OCI-LY7 (cell line): ENCODE data around the gene FAM13B. TPM values are rescaled to one million over a fixed set of nuclear protein-coding genes. Genes with fewer than 3 reads are reported as not detected.

ENCODE experiments used
- Bru-seq: library from RNA; stranded (reverse); fragments of 400-500 nt; gene quantifications from one replicate; lab custom pipeline; 2021; lab: Mats Ljungman, UMichigan
- BruChase-seq, 2 experiments: library from RNA; stranded (reverse); fragments of 400-500 nt; gene quantifications; one replicate each; lab custom pipeline; 2021; lab: Mats Ljungman, UMichigan
- BruUV-seq: library from RNA; stranded (reverse); fragments of 400-500 nt; replicated peaks from 2 replicates; lab custom pipeline; 2021; lab: Mats Ljungman, UMichigan
- CTCF ChIA-PET: fragments of 300-600 bp; sonication (Branson Sonifier 250); formaldehyde crosslinking; loops from one replicate; lab custom pipeline; 2022; ENCODE audit warnings: antibody characterized with exemption; ENCODE audit not compliant: unreplicated experiment; lab: Charles Lee
- POLR2A ChIA-PET: fragments of 300-600 bp; sonication (Branson Sonifier 250); formaldehyde crosslinking; loops from one replicate; lab custom pipeline; 2022; ENCODE audit warnings: antibody characterized with exemption; lab: Charles Lee
- DNase-seq: peaks from one replicate; pipeline ENCODE4 v3.0.0-alpha.2; 2015; ENCODE audit warnings: low spot score
- H2AFZ ChIP-seq: fragments of 200-600 bp; sonication (generic), shearing (Covaris generic); 2 replicates; pipeline ENCODE4 v1.6.1; 2014; ENCODE audit warnings: mild to moderate bottlenecking, antibody characterized with exemption, low read length, moderate library complexity
- H3K27ac ChIP-seq: fragments of 200-600 bp; sonication (generic); 2 replicates; pipeline ENCODE4 v1.5.1; 2014; ENCODE audit warnings: mixed run types, low read depth, mild to moderate bottlenecking, moderate library complexity, low read length, inconsistent platforms; ENCODE audit not compliant: poor library complexity, severe bottlenecking
- H3K36me3 ChIP-seq: fragments of 200-600 bp; sonication (generic); 2 replicates; pipeline ENCODE4 v1.6.1; 2014; ENCODE audit warnings: mild to moderate bottlenecking, antibody characterized with exemption, low read length, moderate library complexity, mixed read lengths; ENCODE audit not compliant: insufficient read depth
- H3K4me1 ChIP-seq: fragments of 200-600 bp; sonication (generic); 2 replicates; pipeline ENCODE4 v1.5.1; 2014; ENCODE audit warnings: mild to moderate bottlenecking, low read length; ENCODE audit not compliant: insufficient read depth, poor library complexity, severe bottlenecking
- H3K4me2 ChIP-seq: fragments of 200-600 bp; sonication (generic); 2 replicates; pipeline ENCODE4 v1.6.1; 2014; ENCODE audit warnings: mild to moderate bottlenecking, low read length
- H3K4me3 ChIP-seq: fragments of 200-600 bp; sonication (generic); 2 replicates; pipeline ENCODE4 v1.5.1; 2014; ENCODE audit warnings: mild to moderate bottlenecking, low read depth, low read length; ENCODE audit not compliant: poor library complexity, severe bottlenecking
- H3K79me2 ChIP-seq: fragments of 200-600 bp; sonication (generic); 2 replicates; pipeline ENCODE4 v1.6.1; 2016; ENCODE audit warnings: low read depth, mild to moderate bottlenecking, low read length, moderate library complexity, mixed read lengths; ENCODE audit not compliant: insufficient read depth
- H3K9me2 ChIP-seq: fragments of 200-600 bp; sonication (generic); 2 replicates; pipeline ENCODE4 v1.6.1; 2016; ENCODE audit warnings: mild to moderate bottlenecking, low read length, mixed read lengths; ENCODE audit not compliant: insufficient read depth
- H3K9me3 ChIP-seq: fragments of 200-600 bp; sonication (generic); 2 replicates; pipeline ENCODE4 v1.6.1; 2014; ENCODE audit warnings: mild to moderate bottlenecking, mixed run types, low read length, mixed read lengths
- H4K20me1 ChIP-seq: fragments of 200-600 bp; sonication (generic); 2 replicates; pipeline ENCODE4 v1.6.1; 2014; ENCODE audit warnings: mild to moderate bottlenecking, antibody characterized with exemption, low read length, moderate library complexity, mixed read lengths; ENCODE audit not compliant: insufficient read depth
- EZH2phosphoT487 ChIP-seq: fragments of 200-600 bp; sonication (generic); IDR thresholded peaks from 2 replicates; pipeline ENCODE4 v1.6.1; 2018; ENCODE audit warnings: low read depth, borderline replicate concordance, mild to moderate bottlenecking, mixed run types, antibody characterized with exemption, low read length, moderate library complexity, mixed read lengths
- intact Hi-C: fragments of 100-400 bp; cut with micrococcal nuclease; formaldehyde crosslinking; loops from one replicate; pipeline ENCODE4 v1.10.0; 2022; ENCODE audit not compliant: unreplicated experiment
- long read RNA-seq: library from polyadenylated mRNA; stranded (forward); transcript quantifications from one replicate; pipeline ENCODE4 v2.0.0, GENCODE V29; 2022
- total RNA-seq, 2 experiments: library from RNA; depleted of rRNA in 1 of 2; stranded (reverse); fragments of >200 nt in 1 of 2; shearing (Covaris generic) in 1 of 2; gene quantifications; 2 replicates each; pipeline ENCODE4 v1.2.3, GENCODE V29; 2014 to 2022
- TF ChIP-seq, protein P1 (sequence below): fragments of 200-600 bp; sonication (generic); conservative IDR thresholded peaks from 2 replicates; pipeline ENCODE4 v1.5.1; 2014; ENCODE audit warnings: mild to moderate bottlenecking, antibody characterized with exemption, low read length, moderate library complexity, mixed read lengths

Gene FAM13B
- total RNA-seq (2014; rRNA removed; shearing (Covaris generic)) (9.8 and 21.5 TPM in 2 replicates), total RNA-seq (2022) (29.8 and 35.7 TPM in 2 replicates), Bru-seq, nascent RNA (percentile 92 among the genes with signal in this experiment), BruChase-seq, experiment 1, labeled RNA remaining after a 6-hour chase (percentile 89 among the genes with signal in this experiment), BruChase-seq, experiment 2, labeled RNA remaining after a 2-hour chase (percentile 87 among the genes with signal in this experiment)
- long read RNA-seq, partial matches to known transcripts = 2 of 39 reads
- long read RNA-seq, other reads (novel, unspliced or antisense) = 37 of 39 reads

GRCh38 chr5:138032572-138033385 lies at the start of gene FAM13B:
TSS of gene FAM13B (minus strand) at chr5:138033079. CDS start at chr5:138019111, 13,968 bp downstream.
- Histone ChIP-seq H3K36me3 (peaks cover 32% of the 10 kb centered on the region), H3K27ac (peak within 1 kb of the TSS; percentile 97), H3K4me1 (peaks cover 65% of the 10 kb centered on the region), H3K9me3 (peaks cover 6% of the 10 kb centered on the region), H3K4me3 (peak within 1 kb of the TSS; percentile 85), H2AFZ (peak within 1 kb of the TSS; percentile 68), H3K79me2 (peaks cover 47% of the 10 kb centered on the region), H3K9me2 (no peaks in the 10 kb centered on the region), H4K20me1 (peaks cover 27% of the 10 kb centered on the region; the same call in 1 of the 2 replicates), H3K4me2 (peak within 1 kb of the TSS; percentile 95)
- BruUV-seq = no TSS peak
- peak; percentile 86 for DNase-seq
- POLR2A ChIA-PET = interaction anchor here (0.7 to 1.5 kb wide), 4 partner anchors 10 to 281 kb away, joined by 3 to 5 read pairs (median 4); no protein-coding TSS in a partner anchor
- intact Hi-C loops = loop anchor here (2.0 to 10.0 kb wide), 3 partner anchors 280 to 542 kb away; partner anchors contain the start of genes CDC25C and HSPA9
- CTCF ChIA-PET = interaction anchor here (1.0 kb wide), 1 partner anchor 57 kb away, joined by 3 read pairs; no protein-coding TSS in a partner anchor
- TF ChIP-seq, protein P1, sequence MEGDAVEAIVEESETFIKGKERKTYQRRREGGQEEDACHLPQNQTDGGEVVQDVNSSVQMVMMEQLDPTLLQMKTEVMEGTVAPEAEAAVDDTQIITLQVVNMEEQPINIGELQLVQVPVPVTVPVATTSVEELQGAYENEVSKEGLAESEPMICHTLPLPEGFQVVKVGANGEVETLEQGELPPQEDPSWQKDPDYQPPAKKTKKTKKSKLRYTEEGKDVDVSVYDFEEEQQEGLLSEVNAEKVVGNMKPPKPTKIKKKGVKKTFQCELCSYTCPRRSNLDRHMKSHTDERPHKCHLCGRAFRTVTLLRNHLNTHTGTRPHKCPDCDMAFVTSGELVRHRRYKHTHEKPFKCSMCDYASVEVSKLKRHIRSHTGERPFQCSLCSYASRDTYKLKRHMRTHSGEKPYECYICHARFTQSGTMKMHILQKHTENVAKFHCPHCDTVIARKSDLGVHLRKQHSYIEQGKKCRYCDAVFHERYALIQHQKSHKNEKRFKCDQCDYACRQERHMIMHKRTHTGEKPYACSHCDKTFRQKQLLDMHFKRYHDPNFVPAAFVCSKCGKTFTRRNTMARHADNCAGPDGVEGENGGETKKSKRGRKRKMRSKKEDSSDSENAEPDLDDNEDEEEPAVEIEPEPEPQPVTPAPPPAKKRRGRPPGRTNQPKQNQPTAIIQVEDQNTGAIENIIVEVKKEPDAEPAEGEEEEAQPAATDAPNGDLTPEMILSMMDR = peak; percentile 10; the same call in 1 of the 2 replicates
- TF ChIP-seq EZH2phosphoT487 = no peak

DNA sequence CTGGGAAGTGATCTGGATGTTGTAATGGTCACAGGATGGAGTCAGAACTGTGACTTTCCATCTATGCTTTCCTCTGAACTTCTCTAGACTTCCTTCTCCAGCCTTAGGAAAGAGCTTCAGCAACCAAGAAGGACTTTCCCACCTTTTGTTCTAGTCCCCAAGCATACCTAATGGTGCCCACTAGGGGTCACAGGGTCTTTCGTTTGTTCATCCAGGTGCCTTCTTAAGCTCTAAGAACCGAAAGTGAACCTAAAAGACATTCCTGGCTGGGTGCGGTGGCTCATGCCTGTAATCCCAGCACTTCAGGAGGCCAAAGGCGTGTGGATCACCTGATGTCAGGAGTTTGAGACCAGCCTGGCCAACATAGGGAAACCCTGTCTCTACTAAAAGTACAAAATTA lies 49.2 kb upstream of the FAM13B start:
- Histone ChIP-seq H3K79me2 (no peaks in the 10 kb centered on the region), H3K27ac (no peak overlapping the region), H3K4me3 (no peak overlapping the region), H3K4me1 (peaks cover 13% of the 10 kb centered on the region), H3K36me3 (no peaks in the 10 kb centered on the region), H3K9me3 (no peaks in the 10 kb centered on the region), H3K4me2 (no peak overlapping the region), H2AFZ (no peak overlapping the region), H4K20me1 (no peaks in the 10 kb centered on the region), H3K9me2 (no peaks in the 10 kb centered on the region)
- POLR2A ChIA-PET = interaction anchor here (0.6 to 1.2 kb wide), 4 partner anchors 19 to 256 kb away, joined by 3 to 9 read pairs (median 3); partner anchors contain the start of gene FAM53C
- no TSS peak for BruUV-seq
- DNase-seq = peak; percentile 47
- no peak for TF ChIP-seq EZH2phosphoT487
- TF ChIP-seq, protein P1 = peak; percentile 59; the same call in 1 of the 2 replicates
- CTCF ChIA-PET = no interaction called here
- intact Hi-C loops = no loop called here
